HG03095 (cell line): Measurements from ENCODE around the gene TSPAN5.
A peak's percentile ranks its signal among the peaks of the same experiment; 100 is the strongest.
"Not testable (repeated sequence)": the region's sequence is repeated elsewhere in the genome, so short reads cannot be mapped to it uniquely, and the experiment has no call there.

Experiments
- ATAC-seq: cut with Tn5 transposase; IDR thresholded peaks from one replicate; pipeline ENCODE4 v1.9.1; 2021; ENCODE audit warnings: moderate library complexity; ENCODE audit not compliant: unreplicated experiment

Gene TSPAN5

DNA sequence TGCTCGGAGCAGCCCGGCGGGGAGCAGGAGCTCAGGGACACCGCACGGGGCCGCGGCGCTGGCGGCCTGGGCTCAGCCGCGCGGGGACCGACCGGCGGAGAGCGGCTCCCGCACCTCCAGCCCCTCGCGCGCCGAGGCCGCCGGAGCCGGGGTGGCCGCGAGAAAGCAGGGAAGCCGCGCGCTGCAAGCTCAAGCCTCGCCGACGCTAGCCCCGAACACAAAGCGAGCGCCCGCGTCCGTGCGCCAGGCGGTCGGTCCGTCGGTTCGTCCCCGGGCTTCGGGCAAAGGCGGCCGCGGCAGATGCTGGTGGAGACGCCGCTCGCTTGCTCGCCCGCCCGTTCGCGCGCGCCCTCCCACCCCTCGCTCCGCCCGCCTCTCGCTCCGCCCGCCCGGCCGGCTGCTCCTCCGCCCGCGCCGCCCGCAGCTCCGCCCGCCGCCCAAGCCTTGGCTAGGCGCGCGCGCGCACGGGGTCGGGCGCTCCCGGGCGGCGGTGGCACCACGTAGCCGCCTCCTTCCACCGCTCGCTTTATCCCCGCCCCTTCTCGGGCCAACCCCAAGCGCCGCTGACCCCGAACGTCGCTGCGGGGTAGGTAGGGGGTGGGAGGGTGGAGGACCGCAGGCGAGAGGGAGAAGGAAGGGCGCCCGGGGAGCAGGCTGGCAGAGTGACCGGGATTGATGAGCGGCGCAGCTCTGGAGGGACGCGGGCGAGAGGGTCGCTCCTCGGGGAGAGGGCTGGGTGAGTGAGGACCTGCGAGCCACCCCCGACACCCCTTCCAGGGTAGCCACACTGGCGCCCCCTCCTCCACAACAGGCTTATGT, at the start of gene TSPAN5:
TSS of gene TSPAN5 (minus strand) at position 325 of the 819 bp plus-strand sequence.
- ATAC-seq, result peak; percentile 52

DNA sequence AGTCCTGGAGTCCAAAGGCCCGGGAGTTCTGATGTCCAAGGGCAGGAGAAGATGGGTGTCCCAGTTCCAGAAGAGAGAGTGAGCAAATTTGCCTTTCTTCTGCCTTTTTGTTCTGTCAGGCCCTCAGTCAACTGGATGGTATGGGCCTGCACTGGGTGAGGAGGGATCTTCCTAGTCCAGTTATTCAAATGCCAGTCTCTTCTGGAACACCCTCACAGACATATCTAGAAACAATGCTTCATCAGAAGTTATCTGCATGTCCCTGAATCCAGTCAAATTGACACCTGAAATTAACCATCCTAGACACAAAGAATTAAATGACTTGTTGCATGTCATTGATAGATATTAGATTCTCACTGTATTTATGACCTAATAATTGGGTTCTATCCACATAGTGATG, 48.5 kb upstream of the TSPAN5 start:
- ATAC-seq, result no peak

DNA sequence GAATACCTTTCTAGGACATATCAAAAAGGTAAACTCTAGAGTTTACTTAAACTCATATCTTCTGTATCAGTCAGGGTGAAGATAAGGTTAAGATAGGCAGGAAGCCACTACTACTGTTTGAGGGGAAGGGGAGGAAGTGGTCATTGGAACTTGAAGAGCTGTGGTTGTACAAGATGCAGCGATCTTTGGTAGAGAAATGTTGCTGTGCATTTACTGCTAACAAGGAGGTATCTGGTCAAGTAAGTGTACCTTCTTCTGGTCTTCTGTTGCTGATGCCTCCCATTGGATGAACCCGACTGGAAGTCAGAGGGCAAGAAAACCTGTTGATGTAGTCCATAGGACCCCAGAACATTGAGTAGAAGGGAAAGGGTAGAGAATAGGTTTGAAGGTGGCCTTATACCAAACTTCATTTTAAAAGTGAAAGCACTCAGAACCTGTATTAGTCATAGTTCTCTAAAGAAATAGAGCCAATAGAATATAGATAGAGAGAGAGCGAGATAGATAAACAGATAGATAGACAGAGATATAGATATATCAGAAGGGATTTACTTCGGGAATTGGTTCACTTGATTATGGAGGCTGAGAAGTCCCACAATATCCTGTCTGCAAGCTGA, 47.9 kb upstream of the TSPAN5 start:
- ATAC-seq, result no peak

DNA sequence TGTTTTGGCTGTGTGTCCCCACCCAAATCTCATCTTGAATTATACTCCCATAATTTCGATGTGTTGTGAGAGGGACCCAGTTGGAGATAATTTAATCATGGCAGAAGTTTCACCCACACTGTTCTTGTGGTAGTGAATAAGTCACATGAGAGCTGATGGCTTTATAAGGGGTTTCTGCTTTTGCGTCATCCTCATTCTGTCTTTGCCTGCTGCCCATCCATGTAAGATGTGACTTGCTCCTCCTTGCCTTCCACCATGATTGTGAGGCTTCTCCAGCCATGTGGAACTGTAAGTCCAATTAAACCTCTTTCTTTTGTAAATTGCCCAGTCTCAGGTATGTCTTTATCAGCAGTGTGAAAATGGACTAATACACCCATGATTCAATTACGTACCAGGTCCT, 47.2 kb upstream of the TSPAN5 start:
- not testable (repeated sequence) for ATAC-seq

DNA sequence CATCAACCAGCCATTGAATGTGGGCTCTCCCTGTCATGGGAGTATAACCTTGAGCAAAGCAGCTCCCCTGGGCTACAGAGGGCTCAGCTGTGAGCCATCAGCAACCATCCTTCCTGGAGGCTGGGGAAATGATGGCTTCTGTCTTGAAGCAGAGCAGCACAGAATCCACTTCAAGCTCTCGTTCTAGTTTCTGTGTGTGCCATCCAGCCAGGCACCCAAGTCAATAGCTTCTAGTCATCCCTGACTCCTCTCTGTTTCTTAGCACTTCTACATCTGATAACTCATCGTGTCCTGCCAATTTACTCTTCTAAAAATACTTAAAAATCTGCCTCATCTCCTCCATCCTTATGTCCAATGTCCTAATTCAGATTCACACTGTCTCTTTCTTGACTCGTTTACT, 42.2 kb upstream of the TSPAN5 start:
- no peak for ATAC-seq

DNA sequence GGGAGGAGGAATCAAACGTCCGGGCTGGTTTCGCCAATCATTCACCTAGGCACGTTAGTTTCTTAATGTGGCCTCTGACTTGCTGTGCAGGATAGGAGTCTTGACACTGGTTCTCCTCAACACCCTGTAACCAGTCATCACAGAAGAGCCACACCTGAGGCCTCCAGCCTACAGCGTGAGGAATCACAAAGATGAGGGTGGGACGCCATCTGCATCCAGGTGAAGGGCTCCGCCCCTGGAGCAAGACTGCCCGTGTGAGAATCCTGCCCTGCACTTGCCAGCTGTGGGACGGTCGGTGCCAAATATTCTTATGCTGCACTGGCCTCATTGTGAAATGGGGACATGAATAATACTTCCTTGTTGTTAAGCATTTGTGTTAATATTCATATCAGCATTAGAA, 35.7 kb upstream of the TSPAN5 start:
- no peak for ATAC-seq

DNA sequence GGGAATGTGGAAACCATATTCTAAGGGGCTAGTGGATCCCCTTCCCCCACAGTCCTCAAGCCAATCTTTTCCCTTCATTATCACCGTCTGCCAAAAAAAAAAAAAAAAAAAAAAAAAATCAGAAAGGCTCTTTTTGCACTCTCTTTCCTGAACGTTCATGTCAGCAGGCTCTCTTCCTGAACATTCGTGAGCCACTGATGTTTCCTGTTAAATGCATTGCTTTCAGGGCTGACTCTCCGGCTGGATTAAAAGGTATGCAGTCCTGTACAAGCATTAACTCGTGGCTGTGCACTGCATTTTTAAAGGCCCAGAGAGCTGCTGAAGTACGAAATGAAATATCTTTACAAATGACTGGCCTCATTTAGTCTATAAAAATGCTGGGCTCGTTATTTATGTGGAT, 34.0 kb upstream of the TSPAN5 start:
- no peak for ATAC-seq

DNA sequence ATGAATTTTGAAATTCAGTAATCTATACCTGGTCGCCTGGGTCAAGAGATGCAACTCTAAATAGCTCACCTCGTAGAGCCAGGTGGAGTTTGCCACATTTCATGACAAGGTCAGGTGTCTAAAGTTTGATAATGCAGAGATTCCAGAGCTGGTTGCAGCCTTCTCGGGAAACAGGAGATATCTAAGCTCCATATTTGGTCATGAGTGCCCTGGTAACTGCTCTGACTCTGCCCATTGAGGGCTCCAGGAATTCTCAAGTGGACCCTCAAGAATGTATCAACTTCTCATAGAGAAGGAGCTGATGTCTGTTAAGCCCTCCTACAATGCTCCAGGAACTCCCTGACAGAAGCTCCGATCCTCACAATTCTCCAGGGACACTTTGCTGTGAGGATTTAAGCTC, 33.2 kb upstream of the TSPAN5 start:
- no peak for ATAC-seq

DNA sequence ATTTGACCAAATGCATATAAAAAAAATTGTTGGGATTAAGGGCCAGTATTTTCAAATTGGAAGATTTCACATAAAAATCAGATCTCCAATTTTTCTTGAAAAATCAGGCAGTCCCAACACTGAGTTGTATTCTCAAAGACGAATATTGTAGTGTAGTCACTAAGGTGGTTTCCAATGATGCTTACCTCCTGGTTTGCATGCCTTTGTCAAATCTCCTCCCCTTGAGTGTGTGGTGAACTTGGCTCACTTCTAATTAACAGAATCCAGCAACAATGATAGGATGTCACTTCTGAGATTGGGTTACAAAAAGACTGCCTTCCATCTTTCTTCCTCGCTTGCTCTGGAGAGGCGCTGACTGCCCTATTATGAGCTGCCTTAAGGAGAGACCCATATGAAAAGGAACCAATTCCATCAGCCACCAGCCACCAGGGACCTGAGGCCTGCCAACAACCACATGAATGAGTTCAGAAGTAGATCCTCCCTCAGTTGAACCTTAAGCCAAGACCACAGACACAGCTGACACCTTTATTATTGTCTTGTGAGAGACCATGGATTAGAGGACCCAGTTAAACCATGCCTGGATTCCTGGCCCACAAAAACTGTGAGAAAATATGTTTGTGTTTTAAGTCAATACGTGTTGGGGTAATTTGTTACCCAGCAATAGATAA, 31.2 kb upstream of the TSPAN5 start:
- ATAC-seq, result no peak

DNA sequence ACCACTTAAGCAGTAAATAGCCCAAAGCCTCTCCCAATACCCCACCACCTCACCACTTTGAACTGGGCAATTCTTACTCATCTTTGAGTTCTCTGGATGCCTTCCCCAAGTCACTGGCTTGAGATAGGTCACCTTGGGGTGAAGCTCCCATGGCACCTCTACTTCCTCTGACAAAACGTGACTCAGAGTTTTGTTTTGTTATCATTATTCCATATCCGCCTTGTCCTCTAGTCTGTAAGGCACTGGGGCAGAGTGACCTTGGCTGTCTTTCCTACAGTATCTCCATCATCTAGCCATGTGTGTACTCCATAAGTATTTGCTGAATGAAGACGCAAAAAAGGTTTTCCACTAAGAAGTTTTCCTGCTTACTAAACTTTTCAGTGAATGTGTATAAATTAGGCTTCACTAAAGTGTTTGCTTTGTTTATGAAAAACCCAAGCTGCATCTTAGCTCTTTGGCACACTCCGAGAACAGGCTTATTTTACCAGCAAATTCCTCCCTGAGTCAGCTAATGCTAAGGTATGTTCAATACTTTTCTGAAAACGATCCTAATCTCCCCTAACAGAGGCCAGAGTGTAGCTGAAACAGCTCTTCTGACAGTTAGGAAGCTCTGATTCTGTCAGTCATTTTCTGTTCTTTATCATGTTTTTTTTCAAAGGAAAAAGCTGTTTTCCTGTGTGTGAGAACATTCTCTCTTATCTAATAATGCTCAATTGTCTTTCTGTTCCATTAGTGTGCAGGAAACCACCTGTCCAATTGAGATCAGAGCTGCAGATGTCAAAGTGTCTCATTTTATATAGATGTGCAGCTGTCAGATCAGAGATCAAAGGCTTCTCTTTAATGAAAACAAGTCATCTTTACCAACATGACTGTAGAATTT, 30.2 kb upstream of the TSPAN5 start:
- no peak for ATAC-seq

DNA sequence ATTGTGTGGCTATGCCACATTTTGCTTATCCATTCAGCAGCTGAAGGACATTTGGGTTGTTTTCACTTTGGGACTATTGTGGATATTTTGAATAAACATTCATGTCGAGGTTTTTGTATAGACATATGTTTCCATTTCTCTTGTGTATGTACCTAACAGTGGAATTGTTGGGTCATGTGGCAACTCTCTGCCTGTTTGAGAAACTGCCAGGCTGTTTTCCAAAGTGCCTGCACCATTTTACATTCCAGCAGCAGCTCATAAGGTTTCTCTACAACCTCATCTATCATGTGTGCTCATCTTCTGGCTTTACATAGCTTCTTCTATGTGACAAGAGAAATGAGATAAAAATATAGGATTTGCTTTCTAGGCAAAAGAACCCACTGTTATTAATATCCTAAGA, 29.5 kb upstream of the TSPAN5 start:
- no peak for ATAC-seq

DNA sequence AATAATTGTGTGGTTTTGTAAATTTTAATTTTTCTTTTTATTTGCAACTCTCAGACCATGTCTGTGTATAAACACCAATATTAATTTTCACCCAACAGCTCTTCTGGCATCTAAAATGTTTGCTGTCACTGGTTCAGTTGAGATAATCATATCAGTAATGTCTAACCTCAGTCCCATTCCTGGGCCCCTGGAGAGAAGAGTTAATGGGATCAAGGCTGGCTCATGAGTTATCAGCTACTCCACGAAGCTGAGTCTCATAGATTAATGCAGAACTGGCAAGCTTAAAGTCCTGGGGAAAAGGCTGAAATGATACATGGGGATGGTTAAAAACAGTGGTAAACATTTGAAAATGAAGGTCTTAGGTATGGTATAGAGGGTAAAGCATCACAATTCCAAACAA, 28.4 kb upstream of the TSPAN5 start:
- ATAC-seq, result no peak

DNA sequence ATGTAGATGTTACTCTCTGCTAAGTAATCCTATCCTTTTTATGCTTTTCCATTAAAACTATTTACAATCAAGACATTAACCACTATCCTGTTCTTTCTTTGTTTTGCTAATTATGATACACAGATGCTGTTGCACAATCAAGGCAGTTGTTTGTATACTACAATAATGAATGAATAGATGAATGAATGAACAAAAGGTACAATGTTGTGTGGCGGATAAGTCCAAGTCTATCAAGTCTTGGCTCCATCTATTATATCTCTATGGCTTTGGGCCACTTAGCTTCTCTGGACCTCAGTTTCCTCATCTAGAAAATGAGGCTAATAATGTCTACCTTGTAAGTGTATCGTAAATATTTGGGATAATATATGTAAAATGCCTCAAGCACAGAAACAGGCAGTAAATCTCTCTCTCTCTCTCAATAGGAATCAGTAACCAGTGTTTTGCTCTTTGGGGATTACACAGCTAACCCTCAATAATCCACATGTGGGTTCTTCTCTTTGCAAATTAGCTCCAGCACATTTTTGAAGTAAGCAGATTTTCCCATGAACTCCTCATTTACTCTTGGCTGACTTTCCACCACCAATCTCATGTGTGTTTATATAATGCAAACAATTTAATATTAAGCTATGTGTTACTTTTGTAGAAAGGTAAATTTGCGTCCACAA, 27.8 kb upstream of the TSPAN5 start:
- no peak for ATAC-seq

DNA sequence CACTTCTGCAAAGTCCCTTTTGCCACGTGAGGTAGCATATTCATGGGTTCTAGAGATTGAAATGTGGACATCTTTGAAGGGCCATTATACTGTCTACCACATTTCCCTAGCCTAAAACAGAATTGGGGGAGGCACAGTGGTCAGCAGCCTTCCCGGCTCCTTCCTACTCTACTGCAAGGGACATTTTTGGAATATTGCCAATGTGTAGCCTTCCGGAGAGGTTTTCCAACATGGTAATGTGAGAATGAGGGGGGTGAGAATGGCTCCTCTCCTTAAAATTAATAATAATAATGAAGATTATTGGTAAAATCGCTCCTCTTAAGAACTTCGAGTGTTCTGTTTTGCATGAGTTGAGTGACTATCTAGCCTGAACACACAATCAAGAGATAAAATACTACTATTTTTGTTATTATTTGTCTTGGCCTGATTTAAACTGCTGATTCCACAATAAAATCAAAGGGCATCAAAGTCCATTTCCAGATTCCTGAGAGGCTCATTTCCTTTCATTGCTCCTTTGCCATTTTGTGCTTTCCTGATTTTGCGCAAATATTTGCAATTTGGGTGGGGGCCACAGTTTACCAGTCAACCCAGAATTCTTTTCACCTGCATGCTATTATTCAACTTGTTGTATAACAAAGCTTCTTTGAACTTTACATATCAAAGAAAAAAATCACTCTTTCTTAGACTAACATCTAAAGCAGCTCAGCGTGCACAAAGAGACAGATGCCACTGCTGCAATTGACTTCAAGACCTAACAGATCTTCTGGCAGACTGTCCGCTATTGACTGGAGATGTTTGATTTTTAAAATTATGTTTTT, 27.0 kb upstream of the TSPAN5 start:
- ATAC-seq, result no peak

DNA sequence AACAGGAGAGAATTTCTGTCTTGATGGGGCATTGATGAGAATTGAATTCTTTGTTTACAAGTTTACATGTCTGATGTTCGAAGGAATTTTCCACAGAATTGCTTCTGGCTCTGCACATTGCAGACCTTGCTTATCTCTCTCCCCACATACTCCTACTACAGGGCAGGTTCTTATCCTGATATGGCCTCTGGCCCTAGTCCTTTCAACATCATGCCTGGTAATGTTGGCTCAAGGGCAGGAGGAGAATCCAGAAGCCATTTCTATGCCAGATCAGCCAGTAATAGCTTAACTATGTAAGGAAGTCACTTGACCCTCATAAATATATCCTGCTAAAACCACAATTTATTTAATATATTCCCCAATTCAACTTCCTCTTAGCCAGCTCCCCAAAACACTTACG, 24.3 kb upstream of the TSPAN5 start:
- no peak for ATAC-seq

DNA sequence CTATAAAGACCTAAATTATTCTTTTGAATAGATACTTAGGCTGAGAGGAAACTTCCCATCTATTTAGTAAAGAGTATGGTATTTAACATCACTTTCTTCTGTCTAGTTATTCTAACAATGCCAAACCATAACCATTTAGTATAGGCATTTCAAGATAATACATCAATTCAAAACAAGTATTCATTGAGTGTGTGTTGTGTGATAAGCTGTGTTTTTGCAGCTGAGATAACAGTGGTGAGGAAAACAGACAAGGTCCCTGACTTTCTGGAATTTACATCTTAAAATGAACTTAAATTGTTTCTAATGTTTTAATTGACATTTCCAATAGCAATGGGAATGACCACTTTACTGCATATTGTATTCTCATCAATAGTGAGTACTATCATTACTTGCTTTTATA, 22.4 kb upstream of the TSPAN5 start:
- ATAC-seq, result no peak

DNA sequence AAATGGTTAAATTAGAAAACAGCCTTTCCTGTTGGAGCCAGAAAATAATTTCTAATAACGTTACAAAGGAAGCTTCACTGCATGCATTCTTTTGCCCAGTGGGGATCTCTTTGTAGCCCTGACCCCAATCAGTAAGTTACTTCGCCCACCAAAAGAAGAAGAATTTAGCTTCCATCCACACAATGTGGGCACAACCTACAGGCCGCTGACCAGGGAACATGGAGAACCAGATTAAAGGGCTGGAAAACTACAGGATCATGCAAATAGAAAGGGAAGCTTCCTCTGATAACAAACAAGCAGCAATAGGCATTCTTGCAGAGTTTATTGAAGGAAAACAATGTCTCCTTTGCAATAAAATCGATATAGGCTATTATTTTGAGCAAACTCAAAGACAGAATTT, 21.3 kb upstream of the TSPAN5 start:
- no peak for ATAC-seq

DNA sequence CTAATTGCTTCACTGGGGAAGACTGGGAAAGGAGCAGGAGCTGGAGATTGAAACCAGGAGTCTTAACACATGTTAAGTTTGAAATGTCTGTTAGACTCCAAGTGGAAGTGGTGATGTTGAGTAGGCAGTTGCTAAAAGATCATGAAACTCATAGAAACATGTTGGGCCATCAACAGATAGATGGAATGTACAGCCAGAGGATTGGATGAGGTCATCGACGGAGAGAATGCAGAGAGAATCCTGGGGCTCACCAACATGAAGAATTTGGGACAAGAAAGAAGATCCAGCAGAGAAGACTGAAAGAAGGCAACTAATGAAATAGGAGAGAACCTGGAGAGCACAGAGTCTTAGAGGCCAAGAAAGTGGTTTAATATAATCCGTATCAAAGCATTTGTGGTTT, 19.4 kb upstream of the TSPAN5 start:
- no peak for ATAC-seq

DNA sequence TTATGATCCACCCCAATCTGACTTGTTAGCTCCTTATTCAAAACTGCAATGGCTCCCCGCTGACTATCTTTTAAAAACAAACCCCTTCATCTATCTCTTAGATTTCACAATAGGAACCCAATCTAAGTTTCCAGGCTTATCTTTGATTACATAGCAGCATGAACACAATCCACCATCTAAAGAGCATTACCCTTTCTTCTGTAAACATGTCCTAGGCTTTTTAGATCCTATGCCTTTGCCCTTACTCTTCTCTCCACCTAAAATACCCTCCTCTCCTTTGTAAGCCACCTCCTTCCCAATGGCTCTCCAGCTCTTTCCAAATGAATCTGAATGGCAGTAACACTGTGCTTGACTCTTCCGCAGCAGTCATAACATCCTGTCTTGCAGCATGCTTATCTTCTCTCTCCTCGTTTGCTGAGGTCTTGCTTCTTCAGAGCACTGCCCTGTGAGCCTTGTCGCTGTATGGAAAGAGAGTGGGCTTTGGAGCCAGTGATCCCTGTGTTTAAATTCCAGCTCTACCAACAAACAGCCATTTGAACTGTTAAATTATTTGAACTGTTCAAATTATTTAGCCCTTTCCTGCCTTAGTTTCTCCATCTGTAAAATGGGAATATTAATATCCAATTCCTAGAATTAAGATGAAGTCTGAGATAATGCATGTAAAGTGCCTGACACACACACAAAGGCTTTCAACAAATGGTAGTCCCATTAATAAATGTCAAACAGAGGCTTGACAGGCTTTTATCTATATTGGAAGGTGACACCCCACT, 16.2 kb upstream of the TSPAN5 start:
- no peak for ATAC-seq
